HCT116 (cell line): ENCODE data around the gene E4F1. TPM values are rescaled to one million over a fixed set of nuclear protein-coding genes. Genes with fewer than 3 reads are reported as not detected.

Experiments used
- ATAC-seq: fragments of 200-7000 bp; cut with Tn5 transposase; 2 replicates; pipeline ENCODE4 v1.9.1; 2020; ENCODE audit warnings: mild to moderate bottlenecking, moderate library complexity
- BruUV-seq: library from RNA; stranded (reverse); fragments of 400-500 nt; replicated peaks from 2 replicates; lab custom pipeline; 2021; lab: Mats Ljungman, UMichigan
- CTCF ChIA-PET: fragments of 300-600 bp; sonication (Branson Sonifier 250); formaldehyde crosslinking; loops from one replicate; lab custom pipeline; 2021; ENCODE audit warnings: antibody characterized with exemption; lab: Charles Lee
- POLR2A ChIA-PET: fragments of 300-600, 350-600 bp; sonication (Branson Sonifier 250); formaldehyde crosslinking; loops from one replicate; lab custom pipeline; 2021; ENCODE audit warnings: antibody characterized with exemption; lab: Charles Lee
- RAD21 ChIA-PET, 2 experiments: fragments of 300-600 bp; sonication (Branson Sonifier 250); formaldehyde crosslinking; loops; one replicate each; lab custom pipeline; 2023; ENCODE audit warnings: low total read pairs in 2 of 2; ENCODE audit not compliant: uncharacterized antibody in 2 of 2, unreplicated experiment in 2 of 2, low non-redundant PET in 1 of 2; lab: Charles Lee
- DNase-seq: peaks from one replicate; pipeline ENCODE4 v3.0.0-alpha.2; 2010; ENCODE audit warnings: low read depth, low spot score
- H2AFZ ChIP-seq: fragments of 200-600 bp; shearing (Covaris generic), sonication (generic); 2 replicates; pipeline ENCODE4 v1.6.1; 2017; ENCODE audit warnings: low read depth, mixed run types, mixed read lengths, antibody characterized with exemption, low read length; ENCODE audit not compliant: poor library complexity, severe bottlenecking
- H3K27ac ChIP-seq: 2 replicates; pipeline ENCODE4 v1.5.1; 2012; ENCODE audit warnings: low read depth, low read length
- H3K27me3 ChIP-seq: fragments of 200-600 bp; sonication (generic); 2 replicates; pipeline ENCODE4 v1.6.1; 2016; ENCODE audit warnings: mixed run types, low read length, mixed read lengths; ENCODE audit not compliant: insufficient read depth
- H3K36me3 ChIP-seq, 2 experiments: fragments of 200-500 bp in 1 of 2; fragments of 200-600 bp in 1 of 2; sonication (Bioruptor generic) in 1 of 2; sonication (generic) in 1 of 2; 2 replicates each; pipeline versions ENCODE4 v1.5.1 to v1.6.1; 2014 to 2016; ENCODE audit warnings: low read length in 2 of 2, inconsistent platforms in 1 of 2, mixed read lengths in 1 of 2, mixed run types in 1 of 2; ENCODE audit not compliant: insufficient read depth in 2 of 2, control insufficient read depth in 1 of 2
- H3K4me1 ChIP-seq, 2 experiments: fragments of 200-600 bp in 1 of 2; sonication (generic) in 1 of 2; 2 replicates each; pipeline versions ENCODE4 v1.5.1 to v1.6.1; 2012 to 2017; ENCODE audit warnings: low read length in 2 of 2, inconsistent platforms in 1 of 2, mild to moderate bottlenecking in 1 of 2, mixed read lengths in 1 of 2, mixed run types in 1 of 2, moderate library complexity in 1 of 2; ENCODE audit not compliant: insufficient read depth in 2 of 2, control insufficient read depth in 1 of 2
- H3K4me2 ChIP-seq: fragments of 200-600 bp; sonication (generic); 2 replicates; pipeline ENCODE4 v1.6.1; 2017; ENCODE audit warnings: mixed run types, low read length, mixed read lengths
- H3K4me3 ChIP-seq, 2 experiments: fragments of 200-600 bp in 1 of 2; sonication (generic) in 1 of 2; replicated peaks in 1 of 2; 2 replicates each; pipeline ENCODE4 v1.5.1; 2011 to 2016; ENCODE audit warnings: low read length in 2 of 2, control low read depth in 1 of 2, low read depth in 1 of 2, mild to moderate bottlenecking in 1 of 2, mixed read lengths in 1 of 2, mixed run types in 1 of 2
- H3K79me2 ChIP-seq: fragments of 200-600 bp; sonication (generic); 2 replicates; pipeline ENCODE4 v1.6.1; 2017; ENCODE audit warnings: mild to moderate bottlenecking, mixed run types, low read length, moderate library complexity, mixed read lengths; ENCODE audit not compliant: insufficient read depth
- H3K9ac ChIP-seq: fragments of 200-600 bp; sonication (generic); 2 replicates; pipeline ENCODE4 v1.6.1; 2016; ENCODE audit warnings: low read length, mixed read lengths
- H3K9me2 ChIP-seq: fragments of 200-600 bp; sonication (generic), shearing (Covaris generic); 2 replicates; pipeline ENCODE4 v1.6.1; 2017; ENCODE audit warnings: mixed run types, mild to moderate bottlenecking, moderate library complexity; ENCODE audit not compliant: insufficient read depth
- H3K9me3 ChIP-seq, 2 experiments: fragments of 200-500 bp in 1 of 2; fragments of 200-600 bp in 1 of 2; sonication (Bioruptor generic) in 1 of 2; sonication (generic) in 1 of 2; 2 replicates each; pipeline ENCODE4 v1.6.1; 2014 to 2017; ENCODE audit warnings: low read length in 2 of 2, mixed read lengths in 2 of 2, inconsistent platforms in 1 of 2, low read depth in 1 of 2, mild to moderate bottlenecking in 1 of 2, mixed run types in 1 of 2, moderate library complexity in 1 of 2; ENCODE audit not compliant: control insufficient read depth in 1 of 2, insufficient read depth in 1 of 2
- H4K20me1 ChIP-seq: fragments of 200-600 bp; sonication (generic), shearing (Covaris generic); 2 replicates; pipeline ENCODE4 v1.6.1; 2017; ENCODE audit warnings: mixed run types, mild to moderate bottlenecking, moderate library complexity; ENCODE audit not compliant: insufficient read depth
- ATF3 ChIP-seq: IDR thresholded peaks from 2 replicates; pipeline ENCODE4 v1.6.1; 2012
- CEBPB ChIP-seq: IDR thresholded peaks from 2 replicates; pipeline ENCODE4 v1.6.1; 2012; ENCODE audit warnings: low read depth
- CTCF ChIP-seq, 3 experiments: fragments of 200-600 bp in 1 of 3; sonication (generic) in 1 of 3; IDR thresholded peaks in 2 of 3; conservative IDR thresholded peaks in 1 of 3; 2 replicates each; pipeline ENCODE4 v1.5.1; 2012 to 2017; ENCODE audit warnings: low read depth in 2 of 3, low read length in 2 of 3, antibody characterized with exemption in 1 of 3, borderline replicate concordance in 1 of 3, control low read depth in 1 of 3, mild to moderate bottlenecking in 1 of 3, mixed read lengths in 1 of 3, mixed run types in 1 of 3, moderate library complexity in 1 of 3; ENCODE audit not compliant: insufficient read depth in 1 of 3
- EGR1 ChIP-seq: IDR thresholded peaks from 2 replicates; pipeline ENCODE4 v1.6.1; 2012; ENCODE audit warnings: low read depth
- ELF1 ChIP-seq: IDR thresholded peaks from 2 replicates; pipeline ENCODE4 v1.6.1; 2012; ENCODE audit warnings: low read depth, borderline replicate concordance
- EZH2 ChIP-seq: fragments of 200-600 bp; sonication (generic); IDR thresholded peaks from 2 replicates; pipeline ENCODE4 v1.6.1; 2017; ENCODE audit warnings: antibody characterized with exemption, mixed run types
- MAX ChIP-seq: IDR thresholded peaks from 2 replicates; pipeline ENCODE4 v1.6.1; 2012
- RAD21 ChIP-seq: IDR thresholded peaks from 2 replicates; pipeline ENCODE4 v1.6.1; 2012; ENCODE audit warnings: low read depth, mild to moderate bottlenecking
- SIN3A ChIP-seq: IDR thresholded peaks from 2 replicates; pipeline ENCODE4 v1.6.1; 2012; ENCODE audit warnings: low read depth
- SP1 ChIP-seq: IDR thresholded peaks from 2 replicates; pipeline ENCODE4 v1.6.1; 2012; ENCODE audit warnings: low read depth
- TCF7L2 ChIP-seq: IDR thresholded peaks from 2 replicates; pipeline ENCODE4 v1.7.0; 2011; ENCODE audit warnings: borderline replicate concordance, inconsistent platforms; ENCODE audit not compliant: insufficient read depth, insufficient read length; ENCODE audit errors: extremely low read depth
- ZBTB33 ChIP-seq: IDR thresholded peaks from 2 replicates; pipeline ENCODE4 v1.6.1; 2011; ENCODE audit warnings: mild to moderate bottlenecking, low read length, moderate library complexity; ENCODE audit not compliant: insufficient replicate concordance; ENCODE audit errors: extremely low read depth
- intact Hi-C: fragments of 100-400 bp; cut with micrococcal nuclease; formaldehyde crosslinking; loops from 2 replicates; pipeline ENCODE4 v1.10.0; 2022
- total RNA-seq: library from RNA; stranded (reverse); gene quantifications from one replicate; pipeline ENCODE4 v1.2.1, GENCODE V29; 2021; ENCODE audit not compliant: unreplicated experiment

Gene E4F1
- total RNA-seq, 1 experiment from 2014 or later, result 40.7 TPM

- Histone ChIP-seq H3K79me2 (peaks cover 63% of the 10 kb centered on the region), H3K36me3 (peaks cover 9 to 16% of the 10 kb centered on the region in 2 experiments; a peak in 3 of 4 replicates), H3K9ac (no peak overlapping the region), H3K4me3 (no peak overlapping the region), H4K20me1 (no peaks in the 10 kb centered on the region; the same call in 1 of the 2 replicates), H3K27me3 (no peaks in the 10 kb centered on the region), H3K4me1 (peaks cover 19 to 21% of the 10 kb centered on the region in 2 experiments), H3K9me2 (no peaks in the 10 kb centered on the region), H2AFZ (no peak overlapping the region), H3K9me3 (no peaks in the 10 kb centered on the region), H3K27ac (no peak overlapping the region; the same call in 1 of the 2 replicates), H3K4me2 (no peak overlapping the region)
- ChIA-PET POLR2A (no interaction called here), RAD21 (no interaction called here), CTCF (no interaction called here)
- intact Hi-C loops, result no loop called here
- no peak for ATAC-seq
- BruUV-seq, result no TSS peak
- no peak for TF ChIP-seq EZH2
- DNase-seq, result no peak
These were observed 4.9 kb downstream of the E4F1 start for GRCh38 chr16:2228161-2228824.

- CTCF ChIA-PET, result no interaction called here
- POLR2A ChIA-PET, result no interaction called here
- TF ChIP-seq CTCF (IDR thresholded peaks at IDR 0.05 in 2 of 3, conservative IDR thresholded peaks at IDR 0.05 in 1 of 3; ENCODE audit: borderline replicate concordance in 1 of 3, insufficient read depth in 1 of 3, low read depth in 2 of 3, low read length in 2 of 3) (no peak), ATF3 (no peak), TCF7L2 (no peak), ELF1 (no peak), ZBTB33 (no peak), RAD21 (no peak), EGR1 (no peak), SP1 (no peak), CEBPB (no peak), SIN3A (no peak), MAX (no peak)
These were observed 5.7 kb downstream of the E4F1 start for GRCh38 chr16:2229091-2229490.

More at GRCh38 chr16:2229091-2229490, 5.7 kb downstream of the E4F1 start:
- BruUV-seq, result no TSS peak
- intact Hi-C loops, result no loop called here
- Histone ChIP-seq H3K9me2 (no peaks in the 10 kb centered on the region), H3K9me3 (no peaks in the 10 kb centered on the region), H3K9ac (no peak overlapping the region), H3K4me1 (peaks cover 19 to 21% of the 10 kb centered on the region in 2 experiments), H3K27me3 (no peaks in the 10 kb centered on the region), H3K79me2 (peaks cover 57% of the 10 kb centered on the region), H4K20me1 (no peaks in the 10 kb centered on the region; the same call in 1 of the 2 replicates), H3K4me2 (no peak overlapping the region), H3K27ac (no peak overlapping the region; the same call in 1 of the 2 replicates), H3K4me3 (no peak overlapping the region), H3K36me3 (peaks cover 9 to 19% of the 10 kb centered on the region in 2 experiments; a peak in 3 of 4 replicates), H2AFZ (no peak overlapping the region)
- DNase-seq (no peak), ATAC-seq (no peak)
- RAD21 ChIA-PET, result no interaction called here
